DND-41 (cell line): ENCODE results near the gene RNF175.
A peak's percentile ranks its signal among the peaks of the same experiment; 100 is the strongest.

Experiments used
- ATAC-seq: fragments of 200-7000 bp; cut with Tn5 transposase; 3 replicates; pipeline ENCODE4 v1.9.1; 2021; ENCODE audit warnings: low read depth; ENCODE audit not compliant: insufficient read depth
- DNase-seq: peaks from one replicate; pipeline ENCODE4 v3.0.0-alpha.2; 2020
- H2AFZ ChIP-seq: 2 replicates; pipeline ENCODE4 v1.6.0; 2012; ENCODE audit warnings: low read depth, low read length
- H3K27ac ChIP-seq: 2 replicates; pipeline ENCODE4 v1.5.1; 2012; ENCODE audit warnings: low read length, inconsistent platforms
- H3K27me3 ChIP-seq: fragments of 200-600 bp; sonication (generic); 2 replicates; pipeline ENCODE4 v1.6.0; 2012; ENCODE audit warnings: low read length, mild to moderate bottlenecking, inconsistent platforms; ENCODE audit not compliant: insufficient read depth, poor library complexity
- H3K36me3 ChIP-seq: 2 replicates; pipeline ENCODE4 v1.5.1; 2012; ENCODE audit warnings: low read length, inconsistent platforms; ENCODE audit not compliant: insufficient read depth
- H3K4me1 ChIP-seq: 2 replicates; pipeline ENCODE4 v1.5.1; 2012; ENCODE audit warnings: mild to moderate bottlenecking, low read length; ENCODE audit not compliant: insufficient read depth
- H3K4me2 ChIP-seq: 2 replicates; pipeline ENCODE4 v1.6.0; 2012; ENCODE audit warnings: mild to moderate bottlenecking, moderate library complexity, low read length, inconsistent platforms; ENCODE audit not compliant: insufficient read depth
- H3K4me3 ChIP-seq, 2 experiments: fragments of 200-600 bp in 1 of 2; shearing (Covaris generic) in 1 of 2; 2 replicates each; pipeline ENCODE4 v1.5.1; 2012 to 2016; ENCODE audit warnings: inconsistent platforms in 2 of 2, low read length in 2 of 2, mild to moderate bottlenecking in 2 of 2, low read depth in 1 of 2, moderate library complexity in 1 of 2
- H3K79me2 ChIP-seq: 2 replicates; pipeline ENCODE4 v1.6.0; 2012; ENCODE audit warnings: low read length, inconsistent platforms; ENCODE audit not compliant: insufficient read depth
- H3K9ac ChIP-seq: 2 replicates; pipeline ENCODE4 v1.6.0; 2012; ENCODE audit warnings: low read depth, mild to moderate bottlenecking, inconsistent platforms, low read length, moderate library complexity
- H3K9me3 ChIP-seq: 2 replicates; pipeline ENCODE4 v1.5.1; 2012; ENCODE audit warnings: low read length, moderate library complexity, mild to moderate bottlenecking, inconsistent platforms; ENCODE audit not compliant: insufficient read depth, severe bottlenecking
- H4K20me1 ChIP-seq: 2 replicates; pipeline ENCODE4 v1.6.0; 2012; ENCODE audit warnings: low read length; ENCODE audit not compliant: insufficient read depth
- EZH2 ChIP-seq: IDR thresholded peaks from 3 replicates; pipeline ENCODE4 v1.6.1; 2012; ENCODE audit warnings: borderline replicate concordance, low read depth, mild to moderate bottlenecking, moderate library complexity, low read length, inconsistent platforms; ENCODE audit not compliant: severe bottlenecking
- TF ChIP-seq, protein P1 (sequence below): IDR thresholded peaks from 2 replicates; pipeline ENCODE4 v1.5.1; 2012; ENCODE audit warnings: borderline replicate concordance, low read length, moderate library complexity, mild to moderate bottlenecking; ENCODE audit not compliant: poor library complexity, severe bottlenecking; ENCODE audit errors: extremely low read depth

The RNF175 gene

DNA sequence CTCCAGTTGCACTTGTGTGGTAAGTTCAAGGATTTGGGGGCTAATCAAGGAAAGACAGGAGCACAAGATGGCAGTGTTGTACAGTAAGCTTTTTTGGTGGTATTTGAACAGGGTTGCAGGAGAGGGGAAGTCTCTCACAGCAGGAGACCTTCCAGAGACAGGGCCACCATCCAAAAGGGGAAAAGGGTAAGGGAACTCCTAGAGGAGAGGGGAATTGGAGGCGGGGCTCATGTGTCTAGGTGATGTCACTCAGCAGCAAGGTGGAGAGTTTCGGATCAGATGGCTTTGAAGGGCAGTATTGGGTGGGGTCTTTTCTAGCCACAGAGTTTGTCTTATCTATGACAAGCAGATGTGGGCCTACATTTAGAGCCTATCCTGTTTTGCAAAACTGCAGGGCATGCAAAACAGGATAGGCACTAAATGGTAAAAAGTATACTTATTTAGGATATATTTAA, 13.4 kb upstream of the RNF175 start:
- no peaks in the 10 kb centered on the region for H3K27me3 ChIP-seq
- no peak overlapping the region for H2AFZ ChIP-seq
- no peaks in the 10 kb centered on the region for H3K36me3 ChIP-seq
- no peak for DNase-seq
- no peak overlapping the region for H3K4me2 ChIP-seq
- no peaks in the 10 kb centered on the region for H3K79me2 ChIP-seq
- no peak overlapping the region for H3K9ac ChIP-seq
- H3K4me1 ChIP-seq = no peaks in the 10 kb centered on the region
- no peak overlapping the region for H3K4me3 ChIP-seq
- TF ChIP-seq EZH2 = no peak
- TF ChIP-seq, protein P1, sequence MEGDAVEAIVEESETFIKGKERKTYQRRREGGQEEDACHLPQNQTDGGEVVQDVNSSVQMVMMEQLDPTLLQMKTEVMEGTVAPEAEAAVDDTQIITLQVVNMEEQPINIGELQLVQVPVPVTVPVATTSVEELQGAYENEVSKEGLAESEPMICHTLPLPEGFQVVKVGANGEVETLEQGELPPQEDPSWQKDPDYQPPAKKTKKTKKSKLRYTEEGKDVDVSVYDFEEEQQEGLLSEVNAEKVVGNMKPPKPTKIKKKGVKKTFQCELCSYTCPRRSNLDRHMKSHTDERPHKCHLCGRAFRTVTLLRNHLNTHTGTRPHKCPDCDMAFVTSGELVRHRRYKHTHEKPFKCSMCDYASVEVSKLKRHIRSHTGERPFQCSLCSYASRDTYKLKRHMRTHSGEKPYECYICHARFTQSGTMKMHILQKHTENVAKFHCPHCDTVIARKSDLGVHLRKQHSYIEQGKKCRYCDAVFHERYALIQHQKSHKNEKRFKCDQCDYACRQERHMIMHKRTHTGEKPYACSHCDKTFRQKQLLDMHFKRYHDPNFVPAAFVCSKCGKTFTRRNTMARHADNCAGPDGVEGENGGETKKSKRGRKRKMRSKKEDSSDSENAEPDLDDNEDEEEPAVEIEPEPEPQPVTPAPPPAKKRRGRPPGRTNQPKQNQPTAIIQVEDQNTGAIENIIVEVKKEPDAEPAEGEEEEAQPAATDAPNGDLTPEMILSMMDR = peak; percentile 58
- H3K27ac ChIP-seq = no peak overlapping the region
- ATAC-seq = 0 out of 3 replicates have a peak, but pooled peaks have one; percentile 27
- no peaks in the 10 kb centered on the region for H4K20me1 ChIP-seq
- H3K9me3 ChIP-seq = no peaks in the 10 kb centered on the region

DNA sequence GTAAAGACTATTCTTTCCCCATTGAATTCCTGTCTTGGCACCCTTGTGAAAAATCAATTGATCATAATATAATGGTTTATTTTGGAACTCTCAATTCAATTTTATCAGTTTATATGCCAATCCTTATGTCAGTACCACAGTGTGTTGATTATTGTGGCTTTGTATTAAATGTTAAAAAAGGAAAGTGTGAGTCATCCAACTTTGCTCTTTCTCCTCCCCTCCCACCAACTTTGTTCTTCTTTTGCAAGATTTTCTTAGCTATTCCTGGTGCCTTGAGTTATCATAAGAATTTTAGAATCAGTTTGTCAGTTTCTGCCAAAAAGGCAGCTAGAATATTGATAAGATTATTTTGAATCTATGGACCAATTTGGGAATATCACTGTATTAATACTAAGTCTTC, 11.2 kb upstream of the RNF175 start:
- DNase-seq = no peak
- Histone ChIP-seq H3K79me2 (no peaks in the 10 kb centered on the region), H2AFZ (no peak overlapping the region), H3K4me1 (no peaks in the 10 kb centered on the region), H3K27ac (no peak overlapping the region), H3K27me3 (no peaks in the 10 kb centered on the region), H3K36me3 (no peaks in the 10 kb centered on the region), H4K20me1 (no peaks in the 10 kb centered on the region), H3K9me3 (no peaks in the 10 kb centered on the region), H3K4me3 (no peak overlapping the region), H3K9ac (no peak overlapping the region), H3K4me2 (no peak overlapping the region)
- no peak for ATAC-seq
- no peak for TF ChIP-seq EZH2
- TF ChIP-seq, protein P1 = no peak

DNA sequence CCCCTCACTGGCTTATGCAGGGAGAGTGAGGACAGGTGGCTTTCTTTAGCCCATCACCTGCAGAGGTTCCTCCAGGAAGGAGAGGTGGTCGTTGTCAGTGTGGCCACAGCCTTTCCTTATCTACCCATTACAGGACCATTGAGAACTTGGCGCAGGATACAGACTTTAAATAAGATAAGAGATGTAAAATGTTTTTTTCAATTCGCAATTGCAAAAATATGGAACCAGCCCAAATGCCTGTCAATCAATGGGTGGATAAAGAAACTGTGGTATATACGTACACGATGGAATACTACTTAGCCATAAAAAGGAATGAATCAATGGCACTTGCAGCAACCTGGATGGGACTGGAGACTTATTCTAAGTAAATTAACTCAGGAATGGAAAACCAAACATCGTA, 6.9 kb upstream of the RNF175 start:
- Histone ChIP-seq H3K36me3 (no peaks in the 10 kb centered on the region), H3K79me2 (no peaks in the 10 kb centered on the region), H3K27me3 (no peaks in the 10 kb centered on the region), H4K20me1 (no peaks in the 10 kb centered on the region), H3K27ac (no peak overlapping the region), H3K9ac (no peak overlapping the region), H2AFZ (no peak overlapping the region), H3K4me3 (no peak overlapping the region), H3K4me2 (no peak overlapping the region), H3K4me1 (no peaks in the 10 kb centered on the region), H3K9me3 (no peaks in the 10 kb centered on the region)
- no peak for ATAC-seq
- TF ChIP-seq, protein P1 = no peak
- no peak for TF ChIP-seq EZH2
- no peak for DNase-seq

DNA sequence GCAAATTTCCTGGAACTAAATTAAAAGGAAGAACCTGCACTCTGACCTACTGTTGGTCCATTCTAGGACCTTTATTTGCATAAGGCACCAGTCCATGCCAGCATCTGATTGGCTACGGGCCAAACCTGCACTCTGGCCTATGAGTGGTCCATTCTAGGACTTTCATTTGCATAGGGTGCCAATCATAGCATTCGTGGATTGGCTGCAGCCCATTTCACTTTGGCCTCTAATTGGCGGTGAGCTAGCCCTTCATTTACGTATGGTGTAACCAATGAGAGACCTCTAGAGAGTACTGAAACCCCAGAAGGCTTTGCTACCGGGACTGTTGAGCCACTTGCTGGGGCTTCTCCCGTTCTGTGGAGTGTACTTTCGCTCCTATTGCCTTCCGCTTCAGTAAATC, 6.1 kb upstream of the RNF175 start:
- Histone ChIP-seq H3K27me3 (no peaks in the 10 kb centered on the region), H3K79me2 (no peaks in the 10 kb centered on the region), H3K4me1 (no peaks in the 10 kb centered on the region), H3K4me3 (no peak overlapping the region), H3K36me3 (no peaks in the 10 kb centered on the region), H3K27ac (no peak overlapping the region), H2AFZ (no peak overlapping the region), H3K4me2 (no peak overlapping the region), H4K20me1 (no peaks in the 10 kb centered on the region), H3K9ac (no peak overlapping the region), H3K9me3 (no peaks in the 10 kb centered on the region)
- TF ChIP-seq EZH2 = no peak
- TF ChIP-seq, protein P1 = no peak
- ATAC-seq = no peak
- no peak for DNase-seq
